NCI-H2107 treated with DMSO at 0.1 percent for 48 hours (cell line): ENCODE measurements around the gene CLDN19.
"Not testable (repeated sequence)": the region's sequence is repeated elsewhere in the genome, so short reads cannot be mapped to it uniquely, and the experiment has no call there.

Experiments
- DNase-seq: peaks from one replicate; lab custom pipeline; 2025; ENCODE audit not compliant: unreplicated experiment; lab: John Stamatoyannopoulos, UW

CLDN19 gene

GRCh38 chr1:42740851-42741580 is 980 bp upstream of the CLDN19 start:
- DNase-seq = no peak

DNA sequence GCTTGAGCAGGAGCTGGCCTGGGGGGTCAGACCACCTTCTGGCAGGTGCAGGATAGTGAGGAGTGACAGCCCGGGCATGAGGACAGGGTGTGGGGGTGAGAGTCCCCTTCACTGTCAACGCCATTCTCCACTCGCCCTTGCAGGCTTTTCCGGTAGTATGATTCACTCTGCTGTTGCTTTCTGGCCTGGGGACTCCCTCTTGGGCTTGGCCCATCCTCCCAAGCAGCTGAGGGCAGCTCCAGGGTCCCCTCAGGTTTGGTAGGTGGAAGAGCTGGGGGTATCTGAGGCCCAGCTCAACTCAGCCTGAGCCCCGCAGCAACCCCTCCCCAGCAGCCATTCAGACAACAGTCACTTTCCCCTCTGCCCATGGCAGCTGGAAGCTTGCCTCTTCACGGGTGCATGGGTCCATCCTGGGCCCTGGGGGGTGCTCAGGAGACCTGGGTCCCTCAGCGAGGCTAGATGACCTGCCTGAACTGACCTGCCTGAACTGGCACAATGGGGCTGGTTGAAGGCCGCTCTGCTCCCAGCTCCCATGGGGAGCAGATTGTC is 1.3 kb downstream of the CLDN19 start:
- DNase-seq = no peak

DNA sequence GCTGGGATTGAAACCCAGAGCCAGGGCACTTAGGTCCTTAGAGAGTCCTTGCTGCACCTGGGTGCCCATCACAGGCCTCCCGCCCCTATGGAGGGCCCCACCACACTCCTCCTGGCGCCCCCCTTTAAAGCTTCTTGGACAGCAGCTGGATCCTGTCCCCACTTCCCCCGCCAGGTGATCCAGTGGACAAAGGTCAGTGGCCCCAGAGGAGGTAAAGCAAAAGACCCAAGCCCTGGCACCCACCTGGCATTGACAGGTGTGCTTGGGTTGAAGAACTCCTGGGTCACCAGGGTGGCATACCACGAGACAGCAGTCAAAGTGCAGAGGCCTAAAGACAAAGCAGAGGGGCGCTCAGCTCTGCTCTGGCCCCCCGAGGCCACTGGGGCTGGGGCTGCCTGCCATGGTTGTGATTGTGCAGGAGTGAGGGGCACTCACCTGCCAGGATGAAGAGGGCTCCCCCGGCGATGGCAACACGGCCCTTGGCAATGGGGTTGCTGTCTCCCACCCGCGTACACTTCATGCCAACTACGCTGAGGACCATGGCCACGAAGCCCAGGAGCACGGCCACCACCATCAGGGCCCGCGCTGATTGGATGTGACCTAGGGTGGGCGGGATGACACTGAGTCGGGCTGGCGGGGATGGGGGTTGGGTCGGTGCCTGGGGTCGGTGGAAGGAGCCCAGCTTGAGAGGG is 1.9 kb downstream of the CLDN19 start:
- DNase-seq = no peak

- DNase-seq = peak; percentile 37
These were observed 2.8 kb downstream of the CLDN19 start for GRCh38 chr1:42737257-42737656.

- DNase-seq = no peak
These were observed 3.4 kb downstream of the CLDN19 start for GRCh38 chr1:42736571-42737200.

- DNase-seq = no peak
These were observed 3.9 kb downstream of the CLDN19 start for GRCh38 chr1:42736152-42736551.

DNA sequence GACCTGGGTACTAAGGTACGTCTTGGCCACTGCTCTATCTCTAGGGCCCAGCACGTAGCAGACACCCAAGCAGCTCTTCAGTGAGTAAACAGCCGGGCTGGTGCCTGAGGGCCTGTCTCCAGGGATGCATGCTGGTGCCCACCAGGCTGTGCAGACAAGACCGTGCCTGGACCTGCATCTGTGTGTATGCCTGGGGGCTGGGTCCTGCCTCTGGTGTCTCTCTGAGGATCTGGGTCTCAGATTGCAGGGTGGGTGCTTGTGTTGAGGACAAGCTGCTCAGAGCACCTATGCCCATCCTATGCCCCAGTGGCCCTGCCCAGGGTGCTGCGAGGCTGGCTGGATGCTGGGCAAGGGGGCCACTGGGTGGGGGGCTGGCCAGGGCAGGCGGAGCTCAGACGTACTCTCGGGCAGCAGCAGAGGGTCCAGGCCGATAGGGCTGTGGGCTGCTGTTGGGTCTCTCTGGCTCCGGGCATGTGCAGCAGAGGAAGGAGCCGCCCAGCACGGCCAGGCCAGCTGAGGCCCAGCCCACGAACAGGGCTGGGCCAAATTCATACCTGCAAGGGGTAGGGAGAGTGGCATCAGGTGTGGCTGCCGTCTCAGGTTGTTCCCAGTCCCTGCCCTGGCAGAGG is 4.4 kb downstream of the CLDN19 start:
- DNase-seq = no peak

DNA sequence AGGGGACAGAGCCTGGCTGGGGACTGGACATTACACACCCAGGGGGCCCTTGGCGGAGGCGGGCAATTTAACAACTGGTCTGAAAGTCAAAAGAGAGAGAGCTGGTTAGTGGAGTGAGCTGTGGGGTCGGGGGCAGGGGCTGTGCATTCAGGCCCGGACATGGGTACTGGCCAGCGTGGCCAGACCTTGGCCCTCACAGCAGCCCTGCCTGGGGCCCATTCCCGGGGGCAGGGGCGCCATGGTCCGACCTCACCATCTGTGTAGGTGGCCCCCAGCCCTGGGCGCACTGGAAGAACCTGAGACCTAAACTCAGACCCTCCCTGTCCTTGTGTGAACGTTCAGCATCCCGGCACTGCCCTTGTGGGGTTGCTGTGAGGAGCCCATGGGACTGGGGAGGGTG is 5.0 kb downstream of the CLDN19 start:
- DNase-seq = no peak

- no peak for DNase-seq
These were observed 5.6 kb downstream of the CLDN19 start for GRCh38 chr1:42734201-42735035.

GRCh38 chr1:42733415-42734200 is 6.4 kb downstream of the CLDN19 start:
- DNase-seq = no peak

DNA sequence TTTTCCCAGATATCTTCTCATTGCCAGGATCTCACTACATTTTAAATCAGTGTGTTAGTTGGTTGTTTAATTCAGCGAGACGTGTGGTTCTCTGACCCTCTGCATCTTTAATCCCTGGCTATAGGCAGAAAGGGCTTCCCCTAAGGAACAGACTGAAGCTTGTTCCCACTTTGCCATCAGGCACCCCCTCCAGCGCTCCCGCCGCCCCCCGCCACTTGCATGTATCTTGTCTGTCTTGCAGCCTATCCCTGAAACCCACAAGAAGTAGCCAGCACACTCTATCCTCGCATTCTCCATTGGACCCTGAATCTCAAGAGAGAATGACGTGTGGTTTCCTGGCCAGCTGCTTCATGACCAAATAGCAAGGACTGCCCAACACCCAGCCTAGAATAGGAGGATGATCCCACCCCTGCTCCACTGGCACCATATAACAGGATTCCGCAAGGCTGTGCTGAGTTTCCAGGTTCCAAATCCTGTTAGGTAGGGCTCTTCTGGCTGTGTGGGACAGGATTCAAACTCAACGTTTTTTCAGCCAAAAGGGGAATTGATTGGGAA is 7.8 kb downstream of the CLDN19 start:
- DNase-seq = no peak

- DNase-seq = no peak
These were observed 8.5 kb downstream of the CLDN19 start for GRCh38 chr1:42731585-42731984.

- DNase-seq = no peak
These were observed 9.0 kb downstream of the CLDN19 start for GRCh38 chr1:42730988-42731387.

GRCh38 chr1:42730002-42730401 is 10.0 kb downstream of the CLDN19 start:
- DNase-seq = no peak

DNA sequence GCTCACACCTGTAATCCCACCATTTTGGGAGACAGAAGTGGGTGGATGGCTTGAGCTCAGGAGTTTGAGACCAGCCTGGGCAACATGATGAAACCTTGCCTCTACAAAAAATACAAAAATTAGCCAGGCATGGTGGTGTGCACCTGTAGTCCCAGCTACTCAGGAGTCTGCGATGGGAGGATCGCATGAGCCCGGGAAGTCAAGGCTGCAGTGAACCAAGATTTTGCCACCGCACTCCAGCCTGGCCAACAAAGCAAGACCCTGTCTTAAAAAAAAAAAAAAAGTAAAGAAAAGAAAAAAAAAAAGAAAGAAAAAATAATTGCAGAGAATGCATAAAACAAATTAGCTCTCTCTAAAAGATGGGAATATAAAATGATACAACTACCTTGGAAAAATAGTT is 14.2 kb downstream of the CLDN19 start:
- not testable (repeated sequence) for DNase-seq

DNA sequence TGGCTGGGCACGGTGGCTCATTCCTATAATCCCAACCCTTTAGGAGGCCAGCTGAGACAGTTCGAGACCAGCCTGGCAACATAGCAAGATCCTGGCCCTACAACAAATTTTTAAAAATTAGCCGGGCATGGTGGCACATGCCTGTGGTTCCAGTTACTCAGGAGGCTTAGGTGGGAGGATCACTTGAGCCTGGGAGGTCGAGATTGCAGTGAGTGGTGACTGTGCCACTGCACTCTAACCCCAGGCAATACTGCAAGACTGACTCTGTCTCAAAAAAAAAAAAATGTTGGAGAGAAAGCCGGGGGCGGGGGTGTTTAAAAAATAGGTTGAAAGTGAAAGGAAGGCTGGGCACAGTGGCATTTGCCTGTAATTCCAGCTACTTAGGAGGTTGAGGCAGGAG is 16.5 kb downstream of the CLDN19 start:
- DNase-seq = no peak

GRCh38 chr1:42722403-42722802 is 17.6 kb downstream of the CLDN19 start:
- DNase-seq = not testable (repeated sequence)

GRCh38 chr1:42721926-42722325 is 18.1 kb downstream of the CLDN19 start:
- no peak for DNase-seq

- DNase-seq = no peak
These were observed 19.2 kb downstream of the CLDN19 start for GRCh38 chr1:42720868-42721267.
